ENCODE results near the gene PTPRH.

PTPRH gene

DNA sequence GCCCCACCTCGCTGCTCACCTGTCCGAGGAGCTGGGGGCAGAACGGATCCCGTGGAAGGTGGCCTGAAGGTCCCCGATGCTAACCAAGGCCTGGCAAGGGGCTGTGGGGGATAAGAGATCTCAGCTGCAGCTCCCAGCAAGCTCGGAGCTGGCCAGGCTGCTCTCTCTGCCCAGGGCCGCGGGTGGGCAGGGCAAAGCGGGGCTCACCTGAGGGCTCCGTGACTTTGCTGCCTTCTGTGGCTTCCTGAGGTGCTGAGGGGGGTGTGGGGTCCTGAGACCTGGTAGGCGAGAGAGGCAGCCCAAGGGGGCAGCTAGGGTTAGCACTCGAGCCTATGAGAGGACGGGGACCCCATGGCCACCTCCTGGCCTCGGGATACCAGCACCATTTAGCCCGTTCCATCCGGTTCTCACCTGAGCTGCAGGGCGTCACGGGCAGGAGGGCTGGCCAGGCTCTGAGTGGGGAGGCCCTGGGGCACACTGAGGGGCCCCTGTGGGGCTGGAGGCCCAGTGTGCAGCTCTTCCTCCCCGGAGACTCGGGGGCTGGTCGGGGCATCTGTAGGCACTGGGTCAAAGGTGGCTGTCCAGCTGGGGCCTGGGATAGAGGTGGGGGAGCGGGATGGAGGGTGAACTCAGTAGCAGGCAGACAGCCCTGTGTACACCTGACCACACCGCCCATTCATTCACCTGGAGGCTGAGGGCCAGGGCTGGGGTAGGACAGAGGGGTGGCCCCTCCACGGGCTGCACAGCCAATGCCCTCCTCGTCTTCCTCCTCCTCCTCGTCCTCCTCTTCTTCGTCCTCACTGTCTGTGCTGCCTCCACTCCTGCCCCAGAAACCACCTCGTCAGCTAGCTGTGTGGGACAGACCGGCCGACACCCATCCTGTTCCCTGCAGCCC is 22.3 kb upstream of the PTPRH start:
- Histone ChIP-seq H3K4me3 (ENCODE audit: low read depth in 1 of 5, low read length in 5 of 5) (no peak overlapping the region), H3K9ac (ENCODE audit: low read length in 5 of 5) (no peak overlapping the region), H3K4me1 (ENCODE audit: control insufficient read depth in 5 of 5, insufficient read depth in 5 of 5, low read length in 5 of 5) (no peaks in the 10 kb centered on the region), H3K9me3 (ENCODE audit: control insufficient read depth in 5 of 5, low read length in 5 of 5) (no peaks in the 10 kb centered on the region), H3K27me3 (ENCODE audit: control insufficient read depth in 5 of 5, insufficient read depth in 4 of 5, low read length in 5 of 5) (no peaks in the 10 kb centered on the region), H3K36me3 (ENCODE audit: control insufficient read depth in 5 of 5, insufficient read depth in 5 of 5, low read length in 5 of 5) (peaks cover 3 to 94% (median 85%) of the 10 kb centered on the region in 5 donors), H3K27ac (ENCODE audit: low read depth, low read length) (no peak overlapping the region)

GRCh38 chr19:55230780-55231179 is 21.5 kb upstream of the PTPRH start:
- Histone ChIP-seq H3K36me3 (ENCODE audit: control insufficient read depth in 5 of 5, insufficient read depth in 5 of 5, low read length in 5 of 5) (peaks cover 3 to 92% (median 79%) of the 10 kb centered on the region in 5 donors), H3K27ac (ENCODE audit: low read depth, low read length) (no peak overlapping the region), H3K27me3 (ENCODE audit: control insufficient read depth in 5 of 5, insufficient read depth in 4 of 5, low read length in 5 of 5) (no peaks in the 10 kb centered on the region), H3K9me3 (ENCODE audit: control insufficient read depth in 5 of 5, low read length in 5 of 5) (no peaks in the 10 kb centered on the region), H3K4me3 (ENCODE audit: low read depth in 1 of 5, low read length in 5 of 5) (no peak overlapping the region), H3K4me1 (ENCODE audit: control insufficient read depth in 5 of 5, insufficient read depth in 5 of 5, low read length in 5 of 5) (no peaks in the 10 kb centered on the region), H3K9ac (ENCODE audit: low read length in 5 of 5) (no peak overlapping the region)

DNA sequence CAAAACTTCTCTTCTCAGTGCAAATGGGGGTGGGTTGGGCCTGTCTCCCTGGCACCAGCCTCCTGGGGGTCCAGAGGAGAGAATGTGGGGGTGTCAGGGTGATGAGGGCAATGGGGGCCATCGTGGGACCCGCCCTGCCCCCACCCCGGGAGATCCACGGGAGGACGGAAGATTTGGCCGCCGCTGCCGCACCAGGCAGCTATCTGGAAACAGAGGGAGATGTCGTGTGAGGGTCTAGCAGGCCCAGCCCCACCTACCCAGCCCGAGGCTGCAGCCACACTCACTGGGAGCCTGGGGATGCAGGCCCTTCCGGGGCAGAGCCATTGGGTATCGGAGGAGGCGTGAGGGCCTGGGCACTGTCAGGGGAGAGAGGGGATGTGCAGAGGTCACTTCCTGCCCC is 21.0 kb upstream of the PTPRH start:
- H3K4me1 ChIP-seq (ENCODE audit: control insufficient read depth in 5 of 5, insufficient read depth in 5 of 5, low read length in 5 of 5): no peaks in the 10 kb centered on the region
- H3K4me3 ChIP-seq (ENCODE audit: low read depth in 1 of 5, low read length in 5 of 5): no peak overlapping the region
- H3K36me3 ChIP-seq (ENCODE audit: control insufficient read depth in 5 of 5, insufficient read depth in 5 of 5, low read length in 5 of 5): peaks cover 3 to 91% (median 78%) of the 10 kb centered on the region in 5 donors

DNA sequence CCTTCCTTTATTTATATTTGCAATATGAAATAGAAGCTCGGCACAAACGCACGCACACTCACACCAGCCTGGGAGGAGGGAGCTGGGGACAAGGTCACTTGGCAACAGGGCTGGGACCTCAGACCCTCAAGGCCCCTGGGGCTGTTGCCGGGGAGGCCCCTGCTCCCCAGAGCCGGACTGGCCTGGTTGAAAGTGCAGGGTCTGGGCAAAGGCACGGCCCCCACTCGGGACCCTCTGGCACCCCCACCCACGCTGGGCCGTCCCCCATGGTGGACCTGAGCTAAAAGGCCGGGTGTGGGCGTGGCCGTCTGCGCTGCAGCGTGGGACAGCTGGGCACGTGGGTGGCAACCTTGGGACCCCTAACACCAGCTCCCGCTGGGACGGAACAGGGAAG is 20.5 kb upstream of the PTPRH start:
- Histone ChIP-seq H3K36me3 (ENCODE audit: control insufficient read depth in 5 of 5, insufficient read depth in 5 of 5, low read length in 5 of 5) (peaks cover 3 to 86% (median 72%) of the 10 kb centered on the region in 5 donors), H3K9ac (ENCODE audit: low read length in 5 of 5) (no peak overlapping the region), H3K27ac (ENCODE audit: low read depth, low read length) (no peak overlapping the region)

More for the DNA sequence above, 21.0 kb upstream of the PTPRH start:
- Histone ChIP-seq H3K9me3 (ENCODE audit: control insufficient read depth in 5 of 5, low read length in 5 of 5) (no peaks in the 10 kb centered on the region), H3K27ac (ENCODE audit: low read depth, low read length) (no peak overlapping the region), H3K27me3 (ENCODE audit: control insufficient read depth in 5 of 5, insufficient read depth in 4 of 5, low read length in 5 of 5) (no peaks in the 10 kb centered on the region), H3K9ac (ENCODE audit: low read length in 5 of 5) (no peak overlapping the region)

DNA sequence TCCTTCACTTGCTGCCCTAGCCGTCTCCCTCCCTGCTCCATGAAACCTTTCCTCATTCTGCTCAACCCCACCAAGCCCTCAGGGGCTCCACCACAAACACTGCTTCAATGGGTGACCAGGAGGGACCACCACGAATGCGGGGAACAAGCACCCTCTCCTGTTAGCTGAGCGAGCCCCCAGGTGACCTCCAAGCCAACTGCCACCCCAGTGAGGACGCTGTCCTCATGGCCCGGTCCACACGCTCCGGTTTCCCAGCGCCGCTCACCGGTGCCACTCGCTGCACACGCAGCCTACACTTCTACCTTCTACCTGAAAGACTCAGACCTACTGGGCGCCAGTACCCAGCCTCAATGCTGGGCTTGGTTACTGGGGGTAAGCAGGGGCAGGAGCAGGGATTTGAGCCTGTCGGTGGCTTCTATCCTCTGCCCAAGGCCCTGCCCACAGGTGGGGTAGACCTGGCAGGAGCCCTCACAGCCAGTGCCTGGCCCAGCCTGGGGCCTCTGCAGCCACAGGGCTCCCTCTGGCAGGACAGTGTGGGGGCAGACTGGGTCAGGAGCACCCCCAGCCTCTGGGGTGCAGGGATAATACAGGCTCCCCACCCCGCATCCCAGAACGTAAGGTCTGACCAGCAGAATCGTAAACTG is 20.0 kb upstream of the PTPRH start:
- Histone ChIP-seq H3K27ac (ENCODE audit: low read depth, low read length) (no peak overlapping the region), H3K9me3 (ENCODE audit: control insufficient read depth in 5 of 5, low read length in 5 of 5) (no peaks in the 10 kb centered on the region), H3K27me3 (ENCODE audit: control insufficient read depth in 5 of 5, insufficient read depth in 4 of 5, low read length in 5 of 5) (no peaks in the 10 kb centered on the region), H3K9ac (ENCODE audit: low read length in 5 of 5) (no peak overlapping the region), H3K4me3 (ENCODE audit: low read depth in 1 of 5, low read length in 5 of 5) (no peak overlapping the region), H3K4me1 (ENCODE audit: control insufficient read depth in 5 of 5, insufficient read depth in 5 of 5, low read length in 5 of 5) (no peaks in the 10 kb centered on the region), H3K36me3 (ENCODE audit: control insufficient read depth in 5 of 5, insufficient read depth in 5 of 5, low read length in 5 of 5) (peaks cover 1 to 81% (median 67%) of the 10 kb centered on the region in 5 donors)

More for the DNA sequence above, 20.5 kb upstream of the PTPRH start:
- no peaks in the 10 kb centered on the region for H3K27me3 ChIP-seq (ENCODE audit: control insufficient read depth in 5 of 5, insufficient read depth in 4 of 5, low read length in 5 of 5)
- H3K4me3 ChIP-seq (ENCODE audit: low read depth in 1 of 5, low read length in 5 of 5): no peak overlapping the region
- no peaks in the 10 kb centered on the region for H3K4me1 ChIP-seq (ENCODE audit: control insufficient read depth in 5 of 5, insufficient read depth in 5 of 5, low read length in 5 of 5)
- no peaks in the 10 kb centered on the region for H3K9me3 ChIP-seq (ENCODE audit: control insufficient read depth in 5 of 5, low read length in 5 of 5)

DNA sequence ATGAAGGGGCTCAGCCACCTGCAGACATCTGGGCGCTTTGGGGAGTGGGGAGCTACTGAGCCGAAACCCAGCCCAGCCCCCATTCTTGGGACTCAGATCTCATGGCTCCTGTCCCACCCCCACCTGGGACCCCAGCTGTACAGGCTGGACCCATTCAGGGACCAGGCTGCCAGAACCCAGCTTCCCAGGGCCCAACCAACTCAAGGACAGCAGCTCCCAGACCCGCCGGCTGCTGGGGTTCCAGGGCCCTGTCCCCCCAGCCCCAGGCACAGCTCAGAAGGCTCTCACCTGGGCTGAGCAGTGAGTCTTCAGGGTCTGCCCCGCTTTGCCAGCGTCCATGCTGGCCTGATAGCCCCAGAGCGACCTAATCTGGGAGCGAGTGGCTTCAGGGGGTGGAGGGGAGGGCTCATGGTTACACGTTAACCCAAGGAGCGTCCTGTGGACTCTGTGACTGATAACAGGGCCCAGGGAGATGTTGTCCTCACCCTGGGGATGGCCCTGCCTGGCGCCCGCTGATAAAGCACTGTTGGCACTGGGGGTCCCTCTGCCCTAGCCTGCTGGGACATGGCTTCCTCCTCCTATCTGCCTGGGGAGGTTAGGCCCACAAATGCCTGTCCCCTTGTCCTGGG is 19.2 kb upstream of the PTPRH start, which contains the start of gene TMEM86B:
TMEM86B (minus strand) TSS at position 361 of the 629 bp plus-strand sequence; CDS start at position 339, 22 bp downstream.
- no peak within 1 kb of the TSS for H3K9ac ChIP-seq (ENCODE audit: low read length in 5 of 5)
- H3K27ac ChIP-seq (ENCODE audit: low read depth, low read length): no peak within 1 kb of the TSS

DNA sequence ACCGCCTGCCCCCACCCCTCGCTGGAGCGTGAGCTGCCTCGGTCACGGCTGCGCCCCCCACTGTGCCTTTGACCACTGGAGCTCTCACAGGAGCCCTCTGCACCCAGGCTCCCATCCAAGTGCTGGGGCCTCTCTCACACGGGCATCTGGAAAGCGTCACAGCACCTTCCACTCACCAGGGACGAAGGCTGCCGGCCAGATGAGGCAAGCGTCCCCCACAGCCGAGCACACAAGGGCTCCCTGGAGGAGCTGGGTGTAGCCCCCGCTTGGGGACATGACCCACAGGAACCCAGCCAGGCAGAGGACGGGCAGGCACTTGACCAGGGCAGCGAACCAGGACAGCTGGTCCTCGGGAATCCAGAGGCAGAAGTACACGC is 18.7 kb upstream of the PTPRH start:
- H3K9me3 ChIP-seq (ENCODE audit: control insufficient read depth in 5 of 5, low read length in 5 of 5): no peaks in the 10 kb centered on the region
- no peaks in the 10 kb centered on the region for H3K27me3 ChIP-seq (ENCODE audit: control insufficient read depth in 5 of 5, insufficient read depth in 4 of 5, low read length in 5 of 5)
- no peaks in the 10 kb centered on the region for H3K4me1 ChIP-seq (ENCODE audit: control insufficient read depth in 5 of 5, insufficient read depth in 5 of 5, low read length in 5 of 5)
- H3K27ac ChIP-seq (ENCODE audit: low read depth, low read length): no peak overlapping the region
- no peak overlapping the region for H3K4me3 ChIP-seq (ENCODE audit: low read depth in 1 of 5, low read length in 5 of 5)
- H3K36me3 ChIP-seq (ENCODE audit: control insufficient read depth in 5 of 5, insufficient read depth in 5 of 5, low read length in 5 of 5): peaks cover 0 to 75% (median 62%) of the 10 kb centered on the region in 5 donors
- H3K9ac ChIP-seq (ENCODE audit: low read length in 5 of 5): no peak overlapping the region

More for the DNA sequence above, 19.2 kb upstream of the PTPRH start, which contains the start of gene TMEM86B:
- Histone ChIP-seq H3K9me3 (ENCODE audit: control insufficient read depth in 5 of 5, low read length in 5 of 5) (no peaks in the 10 kb centered on the region), H3K27me3 (ENCODE audit: control insufficient read depth in 5 of 5, insufficient read depth in 4 of 5, low read length in 5 of 5) (no peaks in the 10 kb centered on the region), H3K4me1 (ENCODE audit: control insufficient read depth in 5 of 5, insufficient read depth in 5 of 5, low read length in 5 of 5) (no peaks in the 10 kb centered on the region), H3K36me3 (ENCODE audit: control insufficient read depth in 5 of 5, insufficient read depth in 5 of 5, low read length in 5 of 5) (peaks cover 0 to 79% (median 65%) of the 10 kb centered on the region in 5 donors), H3K4me3 (ENCODE audit: low read depth in 1 of 5, low read length in 5 of 5) (no peak within 1 kb of the TSS)

GRCh38 chr19:55227241-55228014 is 18.1 kb upstream of the PTPRH start:
- H3K27ac ChIP-seq (ENCODE audit: low read depth, low read length): no peak overlapping the region
- no peaks in the 10 kb centered on the region for H3K9me3 ChIP-seq (ENCODE audit: control insufficient read depth in 5 of 5, low read length in 5 of 5)
- H3K27me3 ChIP-seq (ENCODE audit: control insufficient read depth in 5 of 5, insufficient read depth in 4 of 5, low read length in 5 of 5): no peaks in the 10 kb centered on the region
- H3K4me3 ChIP-seq (ENCODE audit: low read depth in 1 of 5, low read length in 5 of 5): no peak overlapping the region
- peaks cover 0 to 70% (median 58%) of the 10 kb centered on the region in 5 donors for H3K36me3 ChIP-seq (ENCODE audit: control insufficient read depth in 5 of 5, insufficient read depth in 5 of 5, low read length in 5 of 5)
- H3K4me1 ChIP-seq (ENCODE audit: control insufficient read depth in 5 of 5, insufficient read depth in 5 of 5, low read length in 5 of 5): no peaks in the 10 kb centered on the region
- H3K9ac ChIP-seq (ENCODE audit: low read length in 5 of 5): no peak overlapping the region

DNA sequence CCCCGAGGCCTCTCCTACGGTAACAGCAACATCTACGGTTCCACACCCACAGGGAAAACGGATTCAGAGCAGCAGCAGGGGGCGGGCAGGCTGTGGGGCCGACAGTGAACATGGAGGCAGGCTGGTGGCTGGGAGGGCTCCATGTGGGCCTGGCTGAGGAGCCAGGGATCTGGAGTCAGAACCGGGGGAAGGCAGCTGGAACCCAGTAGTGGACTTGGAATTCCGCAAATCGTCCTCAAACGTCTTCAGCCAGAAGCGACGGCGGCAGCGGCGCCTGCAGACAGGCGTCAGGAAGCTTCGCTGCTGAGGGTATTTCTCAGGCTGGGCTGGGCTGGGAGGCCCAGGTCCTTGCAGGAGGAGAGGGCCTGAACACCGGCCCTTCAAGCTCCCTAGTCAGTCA is 17.5 kb upstream of the PTPRH start:
- no peak overlapping the region for H3K27ac ChIP-seq (ENCODE audit: low read depth, low read length)
- no peaks in the 10 kb centered on the region for H3K9me3 ChIP-seq (ENCODE audit: control insufficient read depth in 5 of 5, low read length in 5 of 5)
- H3K27me3 ChIP-seq (ENCODE audit: control insufficient read depth in 5 of 5, insufficient read depth in 4 of 5, low read length in 5 of 5): no peaks in the 10 kb centered on the region
- no peak overlapping the region for H3K4me3 ChIP-seq (ENCODE audit: low read depth in 1 of 5, low read length in 5 of 5)
- no peaks in the 10 kb centered on the region for H3K4me1 ChIP-seq (ENCODE audit: control insufficient read depth in 5 of 5, insufficient read depth in 5 of 5, low read length in 5 of 5)
- H3K9ac ChIP-seq (ENCODE audit: low read length in 5 of 5): no peak overlapping the region
- H3K36me3 ChIP-seq (ENCODE audit: control insufficient read depth in 5 of 5, insufficient read depth in 5 of 5, low read length in 5 of 5): peaks cover 0 to 64% (median 51%) of the 10 kb centered on the region in 5 donors

Measured in subcutaneous abdominal adipose tissue (tissue), 5 donors.